GM19240 (cell line): ENCODE measurements around the gene IFT43.
A peak's percentile ranks its signal among the peaks of the same experiment; 100 is the strongest.

ENCODE experiments used
- DNase-seq: peaks from one replicate; pipeline ENCODE4 v3.0.0; 2011; ENCODE audit warnings: low spot score; ENCODE audit not compliant: insufficient read length

Gene IFT43

GRCh38 chr14:75985618-75986438 lies at the start of gene IFT43:
Gene IFT43 (plus strand): TSS chr14:75985763. CDS start chr14:75985787, 24 bp downstream.
- DNase-seq, result peak; percentile 83

- DNase-seq, result no peak
These were observed 46.4 kb upstream of the IFT43 start for GRCh38 chr14:75939200-75939599.

- DNase-seq, result no peak
These were observed 44.5 kb upstream of the IFT43 start for GRCh38 chr14:75941030-75941429.

GRCh38 chr14:75944607-75945241 lies 40.8 kb upstream of the IFT43 start:
- DNase-seq, result no peak

- no peak for DNase-seq
These were observed 38.8 kb upstream of the IFT43 start for GRCh38 chr14:75946785-75947184.

- no peak for DNase-seq
These were observed 33.1 kb upstream of the IFT43 start for GRCh38 chr14:75952489-75952888.

GRCh38 chr14:75959031-75959430 lies 26.5 kb upstream of the IFT43 start:
- no peak for DNase-seq

- DNase-seq, result peak; percentile 57
These were observed 25.3 kb upstream of the IFT43 start for GRCh38 chr14:75960231-75960630.

GRCh38 chr14:75961662-75962061 lies 23.9 kb upstream of the IFT43 start:
- DNase-seq, result no peak

GRCh38 chr14:75967866-75968265 lies 17.7 kb upstream of the IFT43 start:
- no peak for DNase-seq

- no peak for DNase-seq
These were observed 17.1 kb upstream of the IFT43 start for GRCh38 chr14:75968456-75968855.

GRCh38 chr14:75969126-75969525 lies 16.4 kb upstream of the IFT43 start:
- no peak for DNase-seq

- no peak for DNase-seq
These were observed 15.7 kb upstream of the IFT43 start for GRCh38 chr14:75969891-75970290.

GRCh38 chr14:75970989-75971388 lies 14.6 kb upstream of the IFT43 start:
- DNase-seq, result no peak

GRCh38 chr14:75971509-75971908 lies 14.1 kb upstream of the IFT43 start:
- no peak for DNase-seq

GRCh38 chr14:75972801-75973421 lies 12.7 kb upstream of the IFT43 start:
- DNase-seq, result no peak

- DNase-seq, result no peak
These were observed 8.6 kb upstream of the IFT43 start for GRCh38 chr14:75976826-75977581.

GRCh38 chr14:75977582-75977943 lies 8.0 kb upstream of the IFT43 start:
- no peak for DNase-seq

GRCh38 chr14:75978249-75978731 lies 7.3 kb upstream of the IFT43 start:
- DNase-seq, result no peak

GRCh38 chr14:75979071-75979571 lies 6.4 kb upstream of the IFT43 start:
- DNase-seq, result no peak
